HL-60 (cell line): ENCODE measurements around the gene PDC.

Experiments used
- DNase-seq, 2 experiments: peaks; one replicate each; pipeline ENCODE4 v3.0.0-alpha.2; 2010 to 2020; ENCODE audit warnings: low read depth in 1 of 2, low spot score in 1 of 2
- H3K27ac ChIP-seq: fragments of 250-450 bp; sonication (Bioruptor Pico); replicated peaks from 2 replicates; pipeline ENCODE4 v1.5.1; 2020; ENCODE audit warnings: mild to moderate bottlenecking, moderate library complexity
- H3K27me3 ChIP-seq: fragments of 250-450 bp; sonication (Bioruptor Pico); 2 replicates; pipeline ENCODE4 v1.5.1; 2021; ENCODE audit warnings: mild to moderate bottlenecking, moderate library complexity; ENCODE audit not compliant: insufficient read depth, poor library complexity, severe bottlenecking
- H3K4me3 ChIP-seq: replicated peaks from 2 replicates; pipeline ENCODE4 v1.5.1; 2011; ENCODE audit warnings: mild to moderate bottlenecking, control low read depth, low read length; ENCODE audit not compliant: insufficient read depth
- CTCF ChIP-seq: IDR thresholded peaks from one replicate; pipeline ENCODE4 v1.5.1; 2011; ENCODE audit warnings: low read length, control low read depth, inconsistent platforms; ENCODE audit not compliant: insufficient read depth
- GABPA ChIP-seq: IDR thresholded peaks from 2 replicates; pipeline ENCODE4 v1.6.1; 2012; ENCODE audit warnings: low read depth
- POLR2AphosphoS5 ChIP-seq: IDR thresholded peaks from 2 replicates; pipeline ENCODE4 v1.6.1; 2012; ENCODE audit warnings: low read depth
- REST ChIP-seq: IDR thresholded peaks from 2 replicates; pipeline ENCODE4 v1.6.1; 2012; ENCODE audit warnings: low read depth; ENCODE audit not compliant: insufficient replicate concordance
- SPI1 ChIP-seq: IDR thresholded peaks from 2 replicates; pipeline ENCODE4 v1.6.1; 2012; ENCODE audit warnings: low read depth, mild to moderate bottlenecking, borderline replicate concordance

The PDC gene

DNA sequence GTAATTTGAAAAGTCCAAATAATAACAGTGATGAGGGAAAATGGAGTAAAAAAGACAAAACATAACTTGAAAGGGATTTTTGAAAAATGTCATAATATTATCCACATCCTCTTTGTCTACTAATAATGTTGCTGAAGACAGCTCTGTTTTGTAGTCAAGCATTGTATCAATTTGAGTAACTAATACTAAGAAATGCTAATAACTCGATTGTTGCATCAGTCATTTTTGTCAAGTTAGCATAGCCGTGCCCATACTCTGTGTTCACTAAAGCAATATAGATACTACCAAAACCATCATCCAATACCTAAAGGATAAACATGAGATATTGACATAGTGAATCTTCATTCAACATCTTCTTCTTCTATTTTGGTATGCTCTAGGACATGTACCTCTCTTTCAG lies 17.3 kb downstream of the PDC start:
- H3K27me3 ChIP-seq: no peaks in the 10 kb centered on the region
- no peak overlapping the region for H3K4me3 ChIP-seq

GRCh38 chr1:186442651-186443375 lies 18.1 kb downstream of the PDC start:
- DNase-seq: peak in 1 of 2 experiments; percentile 52
- TF ChIP-seq GABPA (peak; percentile 27; the same call in 1 of the 2 replicates), CTCF (no peak)
- Histone ChIP-seq H3K27me3 (no peaks in the 10 kb centered on the region), H3K4me3 (no peak overlapping the region), H3K27ac (no peak overlapping the region)

More for the DNA sequence above, 17.3 kb downstream of the PDC start:
- no peak overlapping the region for H3K27ac ChIP-seq
- TF ChIP-seq REST (no peak), POLR2AphosphoS5 (no peak), GABPA (no peak), CTCF (no peak), SPI1 (no peak)
- no peak for DNase-seq

- no peaks in the 10 kb centered on the region for H3K27me3 ChIP-seq
- H3K27ac ChIP-seq: no peak overlapping the region
- TF ChIP-seq REST: no peak
- TF ChIP-seq SPI1: no peak
- TF ChIP-seq POLR2AphosphoS5: no peak
- TF ChIP-seq CTCF: no peak
- no peak for TF ChIP-seq GABPA
- no peak for DNase-seq
- no peak overlapping the region for H3K4me3 ChIP-seq
Observed at GRCh38 chr1:186440584-186440983, 20.3 kb downstream of the PDC start.

DNA sequence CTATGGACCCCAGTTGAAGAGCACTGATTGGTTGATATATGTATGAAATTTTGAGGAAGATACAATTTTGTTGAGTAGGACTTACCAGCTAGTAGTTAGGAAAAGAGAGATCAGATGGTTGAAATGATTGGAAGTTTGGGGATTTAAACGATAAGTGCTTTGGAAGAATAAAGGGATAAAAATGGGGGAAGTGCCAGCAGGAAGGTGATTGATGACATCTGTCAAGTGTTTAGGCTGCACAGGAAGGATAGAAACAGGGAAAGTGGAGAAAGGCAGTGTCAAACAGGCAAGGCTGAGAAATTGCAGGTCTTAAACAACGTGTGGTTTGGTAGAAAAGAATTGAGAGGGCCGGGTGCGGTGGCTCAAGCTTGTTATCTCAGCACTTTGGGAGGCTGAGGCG lies 22.3 kb downstream of the PDC start:
- H3K27ac ChIP-seq: no peak overlapping the region
- no peaks in the 10 kb centered on the region for H3K27me3 ChIP-seq
- no peak overlapping the region for H3K4me3 ChIP-seq
- TF ChIP-seq CTCF (no peak), SPI1 (no peak), POLR2AphosphoS5 (no peak), GABPA (no peak), REST (no peak)
- no peak for DNase-seq
